ENCODE results near the gene EPB41L2. TPM values are rescaled to one million over a fixed set of nuclear protein-coding genes. Genes with fewer than 3 reads are reported as not detected.

The EPB41L2 gene
- total RNA-seq, 4 donors from 2014 or later = 190 to 321 (median 265) TPM

GRCh38 chr6:130838250-130838860, 224.7 kb downstream of the EPB41L2 start:
- Histone ChIP-seq H3K27me3 (no peaks in the 10 kb centered on the region), H3K27ac (peak overlapping the region in 2 of 4 donors; percentile 48 to 62), H3K4me1 (peaks cover 0 to 22% (median 0%) of the 10 kb centered on the region in 4 donors), H3K9me3 (no peaks in the 10 kb centered on the region), H3K4me3 (no peak overlapping the region), H3K36me3 (peaks cover 0 to 8% (median 0%) of the 10 kb centered on the region in 3 donors)
- DNase-seq (ENCODE audit: low spot score in 2 of 2) = no peak
- no peak for TF ChIP-seq EP300 (IDR thresholded peaks at IDR 0.05)
- TF ChIP-seq POLR2A (IDR thresholded peaks at IDR 0.05) = no peak
- TF ChIP-seq, protein P1, sequence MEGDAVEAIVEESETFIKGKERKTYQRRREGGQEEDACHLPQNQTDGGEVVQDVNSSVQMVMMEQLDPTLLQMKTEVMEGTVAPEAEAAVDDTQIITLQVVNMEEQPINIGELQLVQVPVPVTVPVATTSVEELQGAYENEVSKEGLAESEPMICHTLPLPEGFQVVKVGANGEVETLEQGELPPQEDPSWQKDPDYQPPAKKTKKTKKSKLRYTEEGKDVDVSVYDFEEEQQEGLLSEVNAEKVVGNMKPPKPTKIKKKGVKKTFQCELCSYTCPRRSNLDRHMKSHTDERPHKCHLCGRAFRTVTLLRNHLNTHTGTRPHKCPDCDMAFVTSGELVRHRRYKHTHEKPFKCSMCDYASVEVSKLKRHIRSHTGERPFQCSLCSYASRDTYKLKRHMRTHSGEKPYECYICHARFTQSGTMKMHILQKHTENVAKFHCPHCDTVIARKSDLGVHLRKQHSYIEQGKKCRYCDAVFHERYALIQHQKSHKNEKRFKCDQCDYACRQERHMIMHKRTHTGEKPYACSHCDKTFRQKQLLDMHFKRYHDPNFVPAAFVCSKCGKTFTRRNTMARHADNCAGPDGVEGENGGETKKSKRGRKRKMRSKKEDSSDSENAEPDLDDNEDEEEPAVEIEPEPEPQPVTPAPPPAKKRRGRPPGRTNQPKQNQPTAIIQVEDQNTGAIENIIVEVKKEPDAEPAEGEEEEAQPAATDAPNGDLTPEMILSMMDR (IDR thresholded peaks at IDR 0.05) = no peak
- 80 to 81% methylated on average over 6 of the region's 6 CpGs for WGBS, 2 donors

- TF ChIP-seq, protein P1 (IDR thresholded peaks at IDR 0.05) = no peak
- TF ChIP-seq EP300 (IDR thresholded peaks at IDR 0.05) (no peak), POLR2A (IDR thresholded peaks at IDR 0.05) (no peak)
- Histone ChIP-seq H3K36me3 (peaks cover 0 to 13% (median 0%) of the 10 kb centered on the region in 3 donors), H3K27me3 (no peaks in the 10 kb centered on the region), H3K9me3 (no peaks in the 10 kb centered on the region), H3K4me3 (no peak overlapping the region), H3K27ac (no peak overlapping the region), H3K4me1 (peaks cover 0 to 18% (median 0%) of the 10 kb centered on the region in 4 donors)
- no peak for DNase-seq (ENCODE audit: low spot score in 2 of 2)
Measured at GRCh38 chr6:130837067-130837466, 226.0 kb downstream of the EPB41L2 start.

DNA sequence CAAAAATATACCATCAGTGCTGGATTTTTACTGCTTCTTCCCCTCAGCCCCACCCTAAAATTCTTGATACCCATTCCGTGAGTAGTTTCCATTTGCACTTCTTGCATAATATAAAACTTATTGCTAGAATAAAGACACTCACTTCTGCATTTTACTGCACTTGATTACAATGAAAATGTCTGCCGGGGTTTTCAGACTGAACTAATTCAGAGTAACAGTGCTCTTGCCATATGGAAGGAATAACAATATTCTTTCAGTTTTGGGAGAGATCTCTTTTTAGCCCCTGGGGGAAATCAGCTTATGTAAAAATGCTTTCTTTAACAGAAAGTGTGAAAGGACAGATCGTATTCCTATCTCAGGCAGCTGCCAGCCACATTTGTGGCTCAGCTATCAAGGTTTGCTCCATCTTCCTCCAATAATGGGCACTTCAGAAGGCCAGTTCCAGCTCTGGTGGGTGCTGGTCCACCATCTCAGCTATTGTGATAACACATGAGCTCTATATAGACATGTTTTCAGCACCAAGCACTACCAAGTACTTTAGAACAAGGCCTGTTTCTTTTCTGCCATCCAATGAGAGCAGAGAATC, 226.9 kb downstream of the EPB41L2 start:
- H3K9me3 ChIP-seq = no peaks in the 10 kb centered on the region
- H3K27ac ChIP-seq = no peak overlapping the region
- no peaks in the 10 kb centered on the region for H3K27me3 ChIP-seq
- no peak for DNase-seq (ENCODE audit: low spot score in 2 of 2)
- peaks cover 0 to 13% (median 0%) of the 10 kb centered on the region in 3 donors for H3K36me3 ChIP-seq
- WGBS, 2 donors = 54 to 57% methylated on average over 3 of the region's 3 CpGs
- TF ChIP-seq POLR2A (IDR thresholded peaks at IDR 0.05) = no peak
- TF ChIP-seq, protein P1 (IDR thresholded peaks at IDR 0.05) = no peak
- no peak for TF ChIP-seq EP300 (IDR thresholded peaks at IDR 0.05)
- peaks cover 0 to 18% (median 0%) of the 10 kb centered on the region in 4 donors for H3K4me1 ChIP-seq
- no peak overlapping the region for H3K4me3 ChIP-seq

- DNase-seq (ENCODE audit: low spot score in 2 of 2) = no peak
- peaks cover 0 to 16% (median 0%) of the 10 kb centered on the region in 4 donors for H3K4me1 ChIP-seq
- no peaks in the 10 kb centered on the region for H3K27me3 ChIP-seq
- no peaks in the 10 kb centered on the region for H3K9me3 ChIP-seq
- H3K36me3 ChIP-seq = peaks cover 0 to 20% (median 0%) of the 10 kb centered on the region in 3 donors
- 87 to 92% methylated on average over 5 of the region's 5 CpGs for WGBS, 2 donors
- H3K27ac ChIP-seq = no peak overlapping the region
- no peak for TF ChIP-seq POLR2A (IDR thresholded peaks at IDR 0.05)
- H3K4me3 ChIP-seq = no peak overlapping the region
Measured at GRCh38 chr6:130834482-130835251, 228.4 kb downstream of the EPB41L2 start.

GRCh38 chr6:130833569-130833968, 229.5 kb downstream of the EPB41L2 start:
- TF ChIP-seq, protein P1 (IDR thresholded peaks at IDR 0.05) = no peak
- TF ChIP-seq EP300 (IDR thresholded peaks at IDR 0.05) = no peak
- no peak for TF ChIP-seq POLR2A (IDR thresholded peaks at IDR 0.05)
- H3K4me3 ChIP-seq = no peak overlapping the region
- H3K27ac ChIP-seq = no peak overlapping the region
- H3K27me3 ChIP-seq = no peaks in the 10 kb centered on the region
- no peak for DNase-seq (ENCODE audit: low spot score in 2 of 2)
- no peaks in the 10 kb centered on the region for H3K9me3 ChIP-seq
- 42 to 89% methylated on average over 1 of the region's 1 CpG for WGBS, 2 donors
- peaks cover 0 to 5% (median 0%) of the 10 kb centered on the region in 4 donors for H3K4me1 ChIP-seq
- peaks cover 0 to 30% (median 0%) of the 10 kb centered on the region in 3 donors for H3K36me3 ChIP-seq
